HG02798 (cell line): Measurements from ENCODE around the gene LSM14B.
"Not testable (repeated sequence)": the region's sequence is repeated elsewhere in the genome, so short reads cannot be mapped to it uniquely, and the experiment has no call there.

Source experiments
- ATAC-seq: cut with Tn5 transposase; IDR thresholded peaks from one replicate; pipeline ENCODE4 v1.9.1; 2021; ENCODE audit warnings: mild to moderate bottlenecking; ENCODE audit not compliant: unreplicated experiment, poor library complexity

LSM14B gene

GRCh38 chr20:62143957-62144825, 21.9 kb downstream of the LSM14B start:
- ATAC-seq: peak; percentile 27

DNA sequence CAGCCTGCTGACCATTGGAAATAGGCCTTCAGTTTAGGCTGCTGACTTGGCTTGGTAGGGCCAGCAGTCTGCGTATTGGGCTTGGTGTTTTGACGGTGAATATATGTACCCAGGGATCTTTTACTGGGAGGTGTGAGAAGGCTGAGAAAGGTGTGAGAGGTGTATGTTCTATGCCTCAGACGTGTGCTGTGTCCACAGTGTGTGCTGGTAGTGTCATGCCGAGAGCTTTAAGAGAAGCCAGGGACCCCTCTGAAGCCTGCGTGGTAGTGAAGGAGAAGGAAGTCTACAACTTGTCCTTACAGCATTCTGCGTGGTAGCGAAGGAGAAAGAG, 23.4 kb downstream of the LSM14B start:
- no peak for ATAC-seq

DNA sequence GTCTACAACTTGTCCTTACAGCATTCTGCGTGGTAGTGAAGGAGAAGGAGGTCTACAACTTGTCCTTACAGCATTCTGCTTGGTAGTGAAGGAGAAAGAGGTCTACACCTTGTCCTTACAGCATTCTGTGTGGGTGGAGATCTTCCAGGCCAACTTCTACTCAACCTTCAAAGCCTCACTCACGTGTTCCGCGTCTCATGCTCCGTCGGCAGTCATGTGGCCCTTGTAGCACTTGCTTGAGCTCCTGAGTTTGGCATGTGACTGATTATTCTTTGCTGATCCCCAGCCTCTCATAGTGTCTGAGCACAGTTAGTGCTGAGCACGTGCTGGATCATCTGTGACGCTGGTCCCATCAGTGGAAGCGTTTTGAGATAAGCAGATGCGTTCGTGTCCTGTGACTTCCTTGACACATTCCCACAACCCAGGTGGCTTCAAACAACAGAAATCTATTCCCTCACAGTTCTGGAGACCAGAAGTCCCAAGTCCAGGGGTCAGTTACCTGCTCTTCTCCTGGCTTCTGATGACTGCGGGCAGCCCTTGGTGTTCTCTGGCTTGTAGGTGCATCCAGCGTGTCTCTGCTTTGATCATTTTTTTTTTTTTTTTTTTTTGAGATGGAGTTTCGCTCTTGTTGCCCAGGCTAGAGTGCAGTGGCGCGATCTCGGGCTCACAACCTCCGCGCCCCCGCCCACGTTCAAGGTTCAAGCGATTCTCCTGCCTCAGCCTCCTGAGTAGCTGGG, 23.9 kb downstream of the LSM14B start:
- no peak for ATAC-seq

- no peak for ATAC-seq
These were observed 24.9 kb downstream of the LSM14B start for GRCh38 chr20:62147125-62147524.

GRCh38 chr20:62147528-62147927, 25.3 kb downstream of the LSM14B start:
- ATAC-seq: no peak

DNA sequence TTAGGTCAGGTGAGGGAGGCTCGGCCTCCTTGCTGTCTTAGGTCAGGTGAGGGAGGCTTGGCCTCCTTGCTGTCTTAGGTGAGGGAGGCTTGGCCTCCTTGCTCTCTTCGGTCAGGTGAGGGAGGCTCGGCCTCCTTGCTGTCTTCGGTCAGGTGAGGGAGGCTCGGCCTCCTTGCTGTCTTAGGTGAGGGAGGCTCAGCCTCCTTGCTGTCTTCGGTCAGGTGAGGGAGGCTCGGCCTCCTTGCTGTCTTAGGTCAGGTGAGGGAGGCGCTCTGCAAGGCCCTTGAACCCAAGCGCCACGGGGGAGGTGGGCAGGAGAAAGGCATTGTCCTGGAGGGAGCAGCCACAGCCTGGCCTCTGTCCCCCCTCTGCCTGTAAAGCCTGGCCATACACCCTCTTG, 26.1 kb downstream of the LSM14B start:
- not testable (repeated sequence) for ATAC-seq

- no peak for ATAC-seq
These were observed 26.6 kb downstream of the LSM14B start for GRCh38 chr20:62148908-62149314.

DNA sequence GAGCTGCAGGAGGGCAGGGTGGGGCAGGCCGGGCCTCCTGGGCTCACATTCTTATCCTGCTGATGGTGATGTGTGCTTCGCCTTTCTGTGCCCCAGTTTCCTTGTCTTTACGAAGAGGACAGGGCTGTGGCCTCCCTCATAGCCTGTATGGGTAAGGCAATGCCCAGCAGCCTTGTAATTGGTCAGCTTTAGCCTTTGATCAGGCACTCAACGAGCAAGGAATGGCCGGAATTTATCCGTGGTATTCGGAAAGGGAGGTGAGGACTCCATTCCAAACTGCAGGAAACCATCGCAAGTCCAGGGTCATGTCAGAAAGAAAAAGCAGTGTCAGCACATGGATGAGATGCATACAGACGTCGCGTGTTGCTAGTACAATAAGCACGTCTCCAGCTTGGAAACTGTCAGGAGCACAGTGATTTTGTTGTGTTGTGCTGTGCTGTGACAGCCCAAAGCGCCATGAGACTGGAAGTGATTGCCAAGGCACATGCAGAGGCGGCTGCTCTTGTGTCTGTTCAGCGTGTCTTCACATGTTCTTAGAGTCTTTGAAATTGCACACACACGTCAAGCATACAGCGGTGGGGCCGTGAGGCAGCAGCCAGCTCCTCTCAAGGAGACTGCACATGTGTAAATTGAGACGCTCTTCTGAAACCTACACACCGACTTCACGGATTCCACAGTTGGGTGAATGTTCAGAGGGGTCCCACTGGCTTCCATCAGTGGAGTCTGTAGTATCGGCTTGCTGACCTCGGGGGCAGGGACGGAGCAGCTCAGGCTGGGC, 27.4 kb downstream of the LSM14B start:
- ATAC-seq: no peak

GRCh38 chr20:62150310-62150575, 28.0 kb downstream of the LSM14B start:
- ATAC-seq: no peak

DNA sequence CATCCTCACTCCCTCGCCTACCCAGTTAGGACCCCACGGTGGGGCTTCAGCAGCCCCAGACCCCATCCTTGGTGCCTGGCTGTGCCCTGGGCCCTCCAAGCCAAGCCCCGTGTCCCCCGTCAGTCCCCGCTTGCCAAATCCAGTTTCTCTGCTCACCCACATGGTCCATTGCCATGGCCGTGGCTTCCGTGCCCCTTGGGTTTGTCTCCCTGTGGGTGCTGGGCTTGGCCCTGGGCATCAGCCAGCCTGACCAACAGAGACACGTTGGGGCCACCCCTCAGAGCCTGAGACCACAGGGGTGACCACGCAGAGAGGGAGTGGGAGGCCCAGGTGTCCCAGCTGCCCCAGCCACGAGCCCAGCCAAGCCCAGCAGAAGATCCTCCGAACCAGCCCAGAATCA, 28.9 kb downstream of the LSM14B start:
- ATAC-seq: no peak

DNA sequence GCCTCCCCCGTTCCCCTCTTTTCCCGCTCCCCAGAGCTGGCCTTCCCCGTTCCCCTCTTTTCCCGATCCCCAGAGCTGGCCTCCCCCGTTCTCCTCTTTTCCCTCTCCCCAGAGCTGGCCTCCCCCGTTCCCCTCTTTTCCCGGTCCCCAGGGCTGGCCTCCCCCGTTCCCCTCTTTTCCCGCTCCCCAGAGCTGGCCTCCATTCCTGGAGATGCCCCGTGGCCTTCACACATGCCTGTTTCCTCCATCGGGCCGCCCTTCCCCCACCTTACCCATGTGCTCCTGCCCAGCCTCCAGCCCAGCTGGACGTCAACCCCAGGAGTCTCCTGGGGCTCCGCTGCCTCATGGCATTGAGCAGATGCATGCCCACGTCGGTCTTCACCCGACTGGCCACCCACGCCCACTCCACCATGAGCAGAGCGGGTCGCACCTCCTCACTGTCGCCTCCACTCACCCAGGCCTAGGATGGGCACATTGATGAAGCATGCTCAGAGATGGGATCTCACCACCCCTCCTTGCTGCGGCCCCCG, 29.6 kb downstream of the LSM14B start:
- ATAC-seq: no peak

DNA sequence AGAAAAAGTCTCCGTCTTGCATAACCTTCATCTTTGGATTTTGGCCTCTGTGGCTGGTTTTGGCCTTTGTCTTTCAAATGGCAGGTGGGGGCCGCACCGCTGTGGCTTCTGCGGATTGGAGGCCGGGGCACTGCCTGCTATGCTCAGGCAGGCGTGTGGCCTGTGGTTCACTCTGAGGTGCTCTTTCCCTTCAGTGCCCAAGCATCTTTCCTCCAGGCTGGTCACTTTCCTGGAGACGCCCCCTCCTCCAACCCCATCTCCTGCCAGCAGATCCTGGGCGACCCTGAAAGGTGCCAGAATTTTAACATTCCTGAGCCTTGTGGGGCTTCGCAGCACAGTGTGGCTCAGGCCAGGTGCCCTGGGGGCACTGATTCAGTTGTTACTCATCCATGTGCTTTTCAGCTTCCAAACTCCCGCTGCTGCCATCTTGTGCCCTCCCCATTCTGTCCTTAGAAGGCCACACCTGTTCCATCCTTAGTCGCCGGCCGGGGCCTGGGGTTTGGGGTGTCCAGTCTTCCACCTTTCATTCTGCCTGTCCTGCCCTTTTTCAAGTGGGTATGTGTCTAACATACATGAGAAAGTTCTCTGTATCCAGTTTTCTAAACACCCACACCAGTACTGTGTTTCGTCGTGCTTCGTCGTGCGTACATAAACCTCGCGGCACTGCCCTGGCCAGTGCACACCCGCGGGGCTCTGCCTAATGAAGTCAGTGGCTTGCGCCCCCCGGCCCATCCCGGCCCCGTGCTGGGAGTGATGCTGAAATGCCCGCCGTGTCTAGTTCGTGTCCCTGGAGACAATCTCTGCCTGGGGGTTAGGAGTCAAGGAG, 33.4 kb downstream of the LSM14B start:
- no peak for ATAC-seq

- ATAC-seq: no peak
These were observed 33.9 kb downstream of the LSM14B start for GRCh38 chr20:62156254-62156556.

DNA sequence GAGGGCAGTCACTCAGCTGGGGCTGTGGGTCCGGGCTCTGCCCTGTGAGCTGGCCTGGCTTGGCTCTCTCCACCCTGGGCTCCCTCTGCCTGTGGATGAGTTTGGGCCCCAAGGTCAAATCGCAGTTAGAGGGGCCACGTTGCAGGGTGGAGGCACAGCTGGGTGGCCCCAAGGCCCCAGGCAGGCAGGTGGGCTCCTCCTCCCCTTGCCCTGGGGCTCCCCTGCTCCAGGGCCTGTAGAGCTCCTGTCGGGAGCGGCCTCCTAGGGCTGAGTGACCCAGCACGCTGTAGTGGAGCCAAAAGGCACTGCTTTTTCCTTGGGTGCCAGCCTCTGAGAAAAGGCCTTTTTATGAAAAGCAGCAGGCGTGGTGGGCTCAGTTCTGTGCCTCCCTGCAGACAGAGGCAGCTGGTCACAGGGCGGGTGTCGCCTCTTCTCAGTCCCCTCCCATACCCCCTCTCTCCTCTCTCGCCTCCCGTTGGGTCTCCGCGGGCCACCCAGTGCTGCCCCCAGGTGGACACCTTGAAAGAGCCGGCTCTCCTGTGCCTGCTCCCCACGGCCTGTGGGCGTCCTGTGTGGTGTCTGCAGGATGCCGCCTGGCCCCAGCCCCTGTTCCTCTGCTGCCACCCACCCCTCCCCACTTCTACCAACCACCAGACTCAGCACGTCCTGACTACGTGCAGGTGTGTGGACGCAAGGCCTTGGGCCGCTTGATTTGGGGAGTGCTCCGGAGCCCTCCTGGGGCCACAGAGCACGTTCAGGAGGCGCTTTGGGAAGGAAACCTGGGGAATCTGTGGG, 34.5 kb downstream of the LSM14B start:
- ATAC-seq: peak; percentile 55

- ATAC-seq: no peak
These were observed 35.3 kb downstream of the LSM14B start for GRCh38 chr20:62157387-62158087.

- no peak for ATAC-seq
These were observed 35.8 kb downstream of the LSM14B start for GRCh38 chr20:62158088-62158400.

- no peak for ATAC-seq
These were observed 36.3 kb downstream of the LSM14B start for GRCh38 chr20:62158541-62158940.

DNA sequence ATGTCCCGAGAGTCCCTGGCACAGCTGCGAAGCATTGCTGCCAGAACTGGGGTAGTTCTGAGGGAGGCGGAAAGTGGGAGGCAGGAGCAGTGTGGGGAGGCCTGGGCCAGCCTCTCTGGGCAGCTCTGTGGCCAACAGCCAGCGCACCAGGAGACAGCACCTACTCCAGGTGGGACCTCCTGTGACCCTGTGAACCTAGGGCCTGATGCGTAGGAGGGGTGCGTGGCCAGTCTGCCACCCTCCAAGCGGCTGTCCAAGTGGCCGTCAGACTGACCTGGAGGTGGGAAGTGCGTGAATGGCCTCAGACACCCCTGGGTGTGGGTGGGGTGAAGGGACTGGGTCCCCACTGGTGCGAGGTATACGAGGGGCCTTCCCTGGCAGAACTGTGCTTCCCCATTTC, 36.8 kb downstream of the LSM14B start:
- ATAC-seq: no peak

DNA sequence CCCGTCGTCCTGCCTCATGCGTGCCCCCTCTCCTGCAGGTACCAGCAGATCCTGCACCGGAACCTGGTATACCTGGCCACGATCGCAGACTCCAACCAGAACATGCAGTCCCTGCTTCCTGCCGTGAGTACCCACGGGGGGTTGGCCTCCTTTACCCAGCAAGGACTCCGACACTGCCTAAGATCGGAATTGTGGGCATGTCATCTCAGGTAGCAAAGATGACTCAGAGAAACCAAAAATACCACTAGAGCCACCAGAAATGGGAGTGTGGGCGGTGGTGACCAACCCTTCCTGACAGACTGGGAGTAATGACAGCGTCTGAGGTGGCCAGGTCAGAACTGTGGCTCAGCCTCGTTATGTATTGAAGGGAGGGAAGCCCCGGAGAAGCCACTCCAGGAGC, 37.6 kb downstream of the LSM14B start:
- ATAC-seq: no peak
